B cell (primary cell): Measurements from ENCODE around the gene RAB17.

Experiments used
- CTCF ChIP-seq: fragments of 200-600 bp; IDR thresholded peaks from one replicate; pipeline ENCODE4 v1.8.0; 2022; ENCODE audit warnings: antibody characterized with exemption, mild to moderate bottlenecking
- EZH2 ChIP-seq: IDR thresholded peaks from 2 replicates; pipeline ENCODE4 v1.6.1; 2012; ENCODE audit warnings: borderline replicate concordance, low read depth, mild to moderate bottlenecking, moderate library complexity, low read length; ENCODE audit not compliant: insufficient read depth, poor library complexity, severe bottlenecking

GRCh38 chr2:237549216-237549615, 41.3 kb downstream of the RAB17 start:
- TF ChIP-seq EZH2 = no peak
- no peak for TF ChIP-seq CTCF
